Measurements from ENCODE around the gene MYL10.

DNA sequence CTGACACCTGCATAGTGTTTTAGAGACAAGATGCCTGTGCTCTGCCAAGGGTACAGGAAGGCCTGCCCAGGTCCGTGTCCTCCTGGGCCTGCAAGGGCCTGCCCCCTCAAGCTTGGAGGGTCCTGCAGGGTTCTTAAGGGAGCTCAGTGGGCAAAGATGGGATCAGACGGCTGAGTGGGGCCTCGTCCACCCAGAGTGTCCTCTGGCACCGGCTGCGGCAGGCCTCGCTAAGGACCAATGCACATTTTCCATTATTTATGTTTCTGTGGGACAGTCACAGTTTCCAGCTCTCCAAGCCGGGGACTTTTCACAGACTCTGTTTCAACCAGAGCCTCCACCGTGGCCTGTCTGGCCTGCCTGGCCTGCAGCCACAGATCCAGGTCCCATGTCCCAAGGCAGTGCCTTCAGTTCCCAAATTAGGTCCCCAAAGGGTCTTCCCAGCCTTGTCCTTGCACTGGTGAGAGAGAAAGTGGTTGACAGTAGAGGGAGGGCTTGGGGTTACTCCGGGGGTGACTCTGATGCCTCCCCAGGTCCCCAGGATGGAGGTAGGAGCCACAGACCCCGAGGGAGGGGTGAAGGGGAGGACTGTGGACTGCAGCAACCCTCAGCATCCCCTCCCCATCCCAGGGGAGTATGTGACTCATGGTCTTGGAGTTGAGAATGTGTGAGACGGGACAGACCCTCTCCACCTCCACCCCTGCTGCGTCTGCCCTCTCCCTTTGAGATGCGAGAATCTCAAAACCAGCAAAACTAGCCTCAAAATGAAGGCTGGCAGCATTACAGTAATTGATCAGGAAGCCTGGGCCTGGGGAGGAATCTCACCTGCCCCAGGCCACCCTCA is 14.8 kb downstream of the MYL10 start:
- no peak for TF ChIP-seq CTCF (IDR thresholded peaks at IDR 0.05; ENCODE audit: control extremely low read depth in 1 of 3, insufficient read depth in 1 of 3, low read depth in 1 of 3, low read length in 3 of 3)
- TF ChIP-seq RFX5 (IDR thresholded peaks at IDR 0.05; ENCODE audit: borderline replicate concordance, low read depth, low read length) = no peak
- TF ChIP-seq POLR2A (IDR thresholded peaks at IDR 0.05; ENCODE audit: control extremely low read depth in 1 of 2, low read depth in 2 of 2, low read length in 2 of 2) = no peak
- TF ChIP-seq EZH2 (IDR thresholded peaks at IDR 0.05; ENCODE audit: low read depth, low read length, severe bottlenecking) = no peak
- no peak for TF ChIP-seq POLR2AphosphoS5 (IDR thresholded peaks at IDR 0.05; ENCODE audit: low read depth, low read length)
- no peak for TF ChIP-seq RXRA (IDR thresholded peaks at IDR 0.05; ENCODE audit: insufficient read depth, low read depth, low read length)
- no peak for TF ChIP-seq SUZ12 (IDR thresholded peaks at IDR 0.05; ENCODE audit: low read length)
